ENCODE results near the gene MAST2. TPM values are rescaled to one million over a fixed set of nuclear protein-coding genes. Genes with fewer than 3 reads are reported as not detected.

MAST2 gene
- total and polyA plus RNA-seq, 2 of the 13 experiments (the other 11 are each of a cell fraction or from before 2014, with no cell fraction given): 15.3 to 23.0 TPM

DNA sequence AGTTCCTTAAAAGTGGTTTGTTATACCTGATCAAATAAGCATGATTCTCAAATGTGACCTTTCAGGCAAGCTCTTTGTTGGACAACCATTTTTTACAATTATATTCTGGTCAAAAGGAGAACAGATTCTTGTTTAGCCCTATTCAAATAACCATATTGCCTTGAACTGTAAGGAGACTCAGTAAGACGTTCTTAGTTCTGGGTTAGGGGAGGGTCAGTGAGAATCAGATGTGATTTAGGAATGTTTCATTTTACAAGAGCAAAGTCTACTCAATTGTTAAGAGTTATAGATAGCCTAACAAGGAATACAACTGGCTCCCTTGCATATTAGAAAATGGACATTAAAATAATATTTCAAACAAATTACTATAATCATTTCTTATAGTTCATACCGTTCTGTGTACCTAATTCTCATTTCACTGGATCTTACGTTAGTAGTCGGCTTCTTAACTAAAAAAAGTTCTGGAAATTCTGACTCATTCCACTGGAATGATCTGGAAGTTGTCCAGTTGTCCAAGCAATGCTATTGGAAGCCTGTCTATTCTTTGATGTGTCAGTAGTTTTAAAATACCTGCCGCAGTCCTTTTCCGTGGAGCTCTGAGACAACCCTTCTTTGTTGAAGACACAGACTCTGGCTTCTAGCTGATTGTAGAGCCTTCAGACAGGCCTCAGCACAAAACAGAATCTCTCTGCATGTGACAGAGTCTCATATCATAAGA is 88.8 kb downstream of the MAST2 start (continued):
- TF ChIP-seq ARID5B (CRISPR knock-in tag; IDR thresholded peaks at IDR 0.05) (peak; percentile 47; the same call in 1 of the 2 replicates), DPF2 (CRISPR knock-in tag; IDR thresholded peaks at IDR 0.05; ENCODE audit: borderline replicate concordance, low read depth) (no peak), TFDP2 (CRISPR knock-in tag; IDR thresholded peaks at IDR 0.05) (no peak), ZNF512B (CRISPR knock-in tag; IDR thresholded peaks at IDR 0.05; ENCODE audit: borderline replicate concordance) (no peak), ZNF740 (CRISPR knock-in tag; IDR thresholded peaks at IDR 0.05) (no peak), MAFF (IDR thresholded peaks at IDR 0.05; ENCODE audit: low read depth, low read length) (peak; percentile 38; the same call in 1 of the 2 replicates), TCF7 (IDR thresholded peaks at IDR 0.05; ENCODE audit: low read depth) (peak; percentile 50), SP5 (CRISPR knock-in tag; IDR thresholded peaks at IDR 0.05; ENCODE audit: borderline replicate concordance, low read depth) (no peak), ZFX (CRISPR knock-in tag; IDR thresholded peaks at IDR 0.05; ENCODE audit: low read depth) (no peak), CREB1 (IDR thresholded peaks at IDR 0.05) (no peak), CREB1 (CRISPR knock-in tag; IDR thresholded peaks at IDR 0.05) (peak; percentile 55; the same call in 1 of the 2 replicates), DNMT3B (CRISPR knock-in tag; conservative IDR thresholded peaks at IDR 0.05) (no peak), IKZF4 (CRISPR knock-in tag; IDR thresholded peaks at IDR 0.05; ENCODE audit: borderline replicate concordance, low read depth, not compliant biosample characterization) (no peak), CHD4 (IDR thresholded peaks at IDR 0.05; ENCODE audit: borderline replicate concordance, low read length) (0 out of 2 replicates have a peak, but pooled peaks have one; percentile 27)
- TF ChIP-seq, protein P1, sequence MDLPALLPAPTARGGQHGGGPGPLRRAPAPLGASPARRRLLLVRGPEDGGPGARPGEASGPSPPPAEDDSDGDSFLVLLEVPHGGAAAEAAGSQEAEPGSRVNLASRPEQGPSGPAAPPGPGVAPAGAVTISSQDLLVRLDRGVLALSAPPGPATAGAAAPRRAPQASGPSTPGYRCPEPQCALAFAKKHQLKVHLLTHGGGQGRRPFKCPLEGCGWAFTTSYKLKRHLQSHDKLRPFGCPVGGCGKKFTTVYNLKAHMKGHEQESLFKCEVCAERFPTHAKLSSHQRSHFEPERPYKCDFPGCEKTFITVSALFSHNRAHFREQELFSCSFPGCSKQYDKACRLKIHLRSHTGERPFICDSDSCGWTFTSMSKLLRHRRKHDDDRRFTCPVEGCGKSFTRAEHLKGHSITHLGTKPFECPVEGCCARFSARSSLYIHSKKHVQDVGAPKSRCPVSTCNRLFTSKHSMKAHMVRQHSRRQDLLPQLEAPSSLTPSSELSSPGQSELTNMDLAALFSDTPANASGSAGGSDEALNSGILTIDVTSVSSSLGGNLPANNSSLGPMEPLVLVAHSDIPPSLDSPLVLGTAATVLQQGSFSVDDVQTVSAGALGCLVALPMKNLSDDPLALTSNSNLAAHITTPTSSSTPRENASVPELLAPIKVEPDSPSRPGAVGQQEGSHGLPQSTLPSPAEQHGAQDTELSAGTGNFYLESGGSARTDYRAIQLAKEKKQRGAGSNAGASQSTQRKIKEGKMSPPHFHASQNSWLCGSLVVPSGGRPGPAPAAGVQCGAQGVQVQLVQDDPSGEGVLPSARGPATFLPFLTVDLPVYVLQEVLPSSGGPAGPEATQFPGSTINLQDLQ (CRISPR knock-in tag; IDR thresholded peaks at IDR 0.05): no peak
- TF ChIP-seq, protein P2, sequence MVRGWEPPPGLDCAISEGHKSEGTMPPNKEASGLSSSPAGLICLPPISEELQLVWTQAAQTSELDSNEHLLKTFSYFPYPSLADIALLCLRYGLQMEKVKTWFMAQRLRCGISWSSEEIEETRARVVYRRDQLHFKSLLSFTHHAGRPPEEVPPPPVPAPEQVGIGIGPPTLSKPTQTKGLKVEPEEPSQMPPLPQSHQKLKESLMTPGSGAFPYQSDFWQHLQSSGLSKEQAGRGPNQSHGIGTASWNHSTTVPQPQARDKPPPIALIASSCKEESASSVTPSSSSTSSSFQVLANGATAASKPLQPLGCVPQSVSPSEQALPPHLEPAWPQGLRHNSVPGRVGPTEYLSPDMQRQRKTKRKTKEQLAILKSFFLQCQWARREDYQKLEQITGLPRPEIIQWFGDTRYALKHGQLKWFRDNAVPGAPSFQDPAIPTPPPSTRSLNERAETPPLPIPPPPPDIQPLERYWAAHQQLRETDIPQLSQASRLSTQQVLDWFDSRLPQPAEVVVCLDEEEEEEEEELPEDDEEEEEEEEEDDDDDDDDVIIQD (CRISPR knock-in tag; IDR thresholded peaks at IDR 0.05; ENCODE audit: low read depth): peak; percentile 82

Data from HepG2 (cell line).